IPS DF 4.7 (cell line): ENCODE measurements around the gene UBE2D1.

ENCODE experiments used
- DNase-seq: peaks from one replicate; pipeline ENCODE4 v3.0.0-alpha.2; 2013; ENCODE audit warnings: low spot score; ENCODE audit errors: extremely low read depth

UBE2D1 gene

GRCh38 chr10:58334817-58335305 lies at the start of gene UBE2D1:
TSS of gene UBE2D1 (plus strand) at chr10:58335006. CDS start at chr10:58335202, 196 bp downstream.
- DNase-seq: peak; percentile 33

- DNase-seq: no peak
These were observed 43.1 kb upstream of the UBE2D1 start for GRCh38 chr10:58291538-58292174.

DNA sequence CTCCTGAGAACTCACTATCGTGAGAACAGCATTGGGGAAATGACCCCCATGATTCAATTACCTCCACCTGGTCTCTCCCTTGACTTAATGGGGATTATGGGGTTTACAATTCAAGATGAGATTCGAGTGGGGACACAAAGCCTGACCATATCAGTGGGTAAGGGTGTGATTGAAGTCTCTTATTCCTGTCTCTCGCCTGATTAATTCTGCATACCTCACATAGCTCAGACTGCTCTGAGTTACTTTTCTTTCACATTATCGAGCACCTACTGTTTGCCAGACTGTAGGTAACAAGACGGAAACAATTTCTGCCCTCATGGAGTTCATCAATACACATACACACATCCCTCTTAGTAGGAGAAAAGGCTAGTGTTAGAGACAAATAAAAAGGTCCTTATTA lies 40.8 kb upstream of the UBE2D1 start:
- no peak for DNase-seq

DNA sequence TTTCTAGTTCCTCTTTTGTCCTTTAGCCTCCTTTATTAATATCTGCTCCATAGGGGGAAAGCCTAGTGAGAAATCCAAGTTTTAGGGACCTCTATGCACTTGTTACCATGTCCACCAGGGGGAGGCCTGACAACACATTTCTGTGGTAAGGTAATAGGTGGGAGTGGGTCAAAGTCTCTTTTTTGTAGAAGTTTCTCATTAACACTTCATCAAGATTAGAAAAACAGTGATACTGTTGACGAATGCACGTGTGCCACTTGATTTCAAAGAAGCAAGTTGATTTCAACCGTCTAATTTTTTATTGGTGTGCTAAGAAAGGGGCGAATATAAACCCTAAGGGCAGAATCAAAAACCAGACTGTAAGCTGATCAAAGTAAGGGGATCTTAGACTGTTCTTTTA lies 35.2 kb upstream of the UBE2D1 start:
- peak; percentile 36 for DNase-seq

- no peak for DNase-seq
These were observed 34.1 kb upstream of the UBE2D1 start for GRCh38 chr10:58300676-58301075.

DNA sequence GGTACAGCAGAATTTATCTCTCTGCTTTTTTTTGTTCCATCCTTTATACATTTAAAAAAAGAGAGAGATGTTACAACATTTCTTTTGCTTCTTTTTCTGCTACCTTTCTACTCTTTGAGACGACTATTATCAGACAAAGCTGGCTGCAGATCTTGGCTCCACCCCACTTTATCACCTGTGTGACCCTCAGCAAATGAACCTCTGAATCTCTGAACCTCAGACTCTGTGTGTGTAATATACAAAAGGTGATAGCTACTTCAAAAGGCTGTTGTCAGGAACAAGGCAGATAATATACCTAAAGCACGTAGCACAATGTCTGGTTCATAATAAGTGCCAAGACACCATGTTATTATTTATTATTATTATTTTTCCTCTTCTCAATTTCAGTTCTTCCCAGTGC lies 32.6 kb upstream of the UBE2D1 start:
- DNase-seq: no peak

- no peak for DNase-seq
These were observed 30.6 kb upstream of the UBE2D1 start for GRCh38 chr10:58304099-58304633.

DNA sequence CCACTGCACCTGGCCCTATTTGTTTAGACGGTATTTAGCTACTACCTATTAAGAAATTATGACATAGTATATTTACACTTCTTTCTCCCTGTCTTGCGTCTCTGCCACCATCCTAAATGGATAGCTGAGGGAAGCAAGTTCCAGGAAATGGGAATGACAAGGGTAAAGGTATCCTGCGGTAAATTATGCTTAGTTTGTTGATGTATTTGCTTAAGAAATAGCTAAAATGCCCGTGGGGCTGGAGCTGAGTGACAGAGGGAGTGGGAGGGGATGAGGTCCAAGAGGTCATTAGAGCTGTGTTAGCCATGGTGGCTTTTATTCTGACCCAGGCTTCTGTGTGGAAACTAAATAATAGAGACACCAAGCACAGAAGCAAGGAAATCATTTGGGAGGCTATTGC lies 29.0 kb upstream of the UBE2D1 start:
- DNase-seq: no peak

- DNase-seq: no peak
These were observed 27.1 kb upstream of the UBE2D1 start for GRCh38 chr10:58307676-58308075.

- DNase-seq: no peak
These were observed 23.8 kb upstream of the UBE2D1 start for GRCh38 chr10:58311026-58311425.

DNA sequence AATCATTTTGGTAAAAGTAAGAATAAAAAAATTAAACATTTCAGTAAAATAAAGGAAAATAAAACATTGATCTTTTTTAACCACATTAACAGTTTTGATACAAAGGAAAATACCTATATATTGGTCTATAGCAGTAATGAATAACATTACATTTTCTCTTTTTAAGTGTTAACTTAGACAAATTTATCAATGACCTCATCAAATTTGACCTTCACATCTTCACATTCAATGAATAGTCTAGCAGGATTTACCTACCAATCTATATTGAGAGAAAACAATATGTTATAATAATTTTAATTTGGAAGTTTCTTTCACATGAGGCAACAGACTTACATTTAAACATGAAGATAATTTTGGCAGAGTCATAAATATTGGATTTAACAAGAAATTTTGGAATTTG lies 17.9 kb upstream of the UBE2D1 start:
- no peak for DNase-seq

DNA sequence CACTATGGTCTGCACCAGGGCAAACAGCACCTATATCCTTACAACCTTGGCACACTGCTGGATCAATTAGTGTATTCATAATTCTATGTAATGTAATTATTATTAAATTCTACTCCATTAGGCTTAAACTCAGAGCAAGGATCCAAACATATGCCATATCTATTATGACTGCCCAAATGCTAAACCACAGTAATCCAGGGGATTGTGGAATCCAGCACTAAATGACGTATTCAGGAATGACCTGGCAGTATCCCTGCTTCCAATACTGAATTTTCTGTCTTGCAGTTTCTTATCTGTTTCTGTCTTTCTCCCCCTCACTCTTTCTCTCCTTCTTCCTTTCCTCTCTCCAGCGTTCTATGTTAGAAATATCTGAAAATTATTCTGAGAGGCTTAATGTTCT lies 16.5 kb upstream of the UBE2D1 start:
- DNase-seq: no peak

GRCh38 chr10:58319599-58319998 lies 15.2 kb upstream of the UBE2D1 start:
- no peak for DNase-seq

GRCh38 chr10:58320351-58321049 lies 14.3 kb upstream of the UBE2D1 start:
- no peak for DNase-seq

- no peak for DNase-seq
These were observed 12.6 kb upstream of the UBE2D1 start for GRCh38 chr10:58322072-58322834.

- DNase-seq: no peak
These were observed 12.0 kb upstream of the UBE2D1 start for GRCh38 chr10:58322835-58323209.

DNA sequence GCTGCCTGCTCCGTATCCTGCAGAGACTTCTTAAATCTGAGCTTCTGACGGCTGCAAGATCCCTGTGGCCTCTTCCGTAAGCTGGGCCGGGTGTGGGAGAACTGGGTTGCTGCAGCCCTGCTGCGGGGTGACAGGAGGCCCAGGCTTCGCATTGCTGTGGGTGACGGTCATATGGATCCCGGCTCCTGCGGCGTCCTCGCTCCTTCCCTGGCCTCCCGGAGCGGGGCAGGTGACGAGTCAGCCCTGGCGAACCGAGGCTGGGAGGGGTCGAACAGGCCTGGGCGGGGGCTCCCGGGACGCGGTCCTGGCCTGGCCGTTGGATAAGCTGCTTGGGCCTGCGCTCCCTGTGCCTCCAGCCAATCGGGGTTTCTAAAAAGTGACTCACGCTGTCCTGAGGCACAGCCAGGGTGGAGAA lies 7.8 kb upstream of the UBE2D1 start:
- DNase-seq: no peak

DNA sequence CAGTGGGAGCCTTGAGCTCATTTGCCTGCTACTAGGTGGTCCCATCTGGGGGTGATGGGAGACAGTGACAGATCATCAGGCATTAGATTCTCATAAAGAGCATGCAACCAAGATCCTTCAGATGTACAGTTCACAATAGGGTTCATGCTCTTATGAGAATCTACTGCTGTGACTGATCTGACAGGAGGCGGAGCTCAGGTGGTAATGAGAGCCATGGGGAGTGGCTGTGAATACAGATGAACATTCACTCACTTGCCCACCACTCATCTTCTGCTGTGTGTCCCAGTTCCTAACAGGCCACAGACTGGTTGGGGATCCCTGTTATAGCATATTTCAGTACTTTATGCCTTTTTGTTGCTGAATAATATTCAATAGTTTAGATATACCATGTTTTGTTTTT lies 6.6 kb upstream of the UBE2D1 start:
- DNase-seq: no peak

DNA sequence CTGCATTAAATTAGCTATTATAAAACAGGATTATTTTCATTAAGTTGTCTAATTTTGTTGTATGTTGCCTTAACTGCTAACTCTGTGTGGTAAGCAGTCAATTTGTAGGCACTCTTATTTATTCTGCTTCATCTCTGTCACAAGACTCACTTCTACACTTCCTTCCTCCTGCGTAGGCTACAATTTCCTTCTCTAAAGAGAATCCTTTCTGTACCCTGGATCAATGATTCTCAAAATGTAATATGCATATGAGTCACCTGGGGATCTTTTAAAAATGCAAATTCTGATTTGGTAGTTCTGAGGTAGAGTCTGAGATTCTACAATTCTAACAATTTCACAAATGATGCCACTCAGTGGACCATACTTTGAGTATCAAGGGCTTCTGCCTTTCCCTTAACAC lies 4.4 kb upstream of the UBE2D1 start:
- no peak for DNase-seq

GRCh38 chr10:58331646-58332045 lies 3.2 kb upstream of the UBE2D1 start:
- no peak for DNase-seq

DNA sequence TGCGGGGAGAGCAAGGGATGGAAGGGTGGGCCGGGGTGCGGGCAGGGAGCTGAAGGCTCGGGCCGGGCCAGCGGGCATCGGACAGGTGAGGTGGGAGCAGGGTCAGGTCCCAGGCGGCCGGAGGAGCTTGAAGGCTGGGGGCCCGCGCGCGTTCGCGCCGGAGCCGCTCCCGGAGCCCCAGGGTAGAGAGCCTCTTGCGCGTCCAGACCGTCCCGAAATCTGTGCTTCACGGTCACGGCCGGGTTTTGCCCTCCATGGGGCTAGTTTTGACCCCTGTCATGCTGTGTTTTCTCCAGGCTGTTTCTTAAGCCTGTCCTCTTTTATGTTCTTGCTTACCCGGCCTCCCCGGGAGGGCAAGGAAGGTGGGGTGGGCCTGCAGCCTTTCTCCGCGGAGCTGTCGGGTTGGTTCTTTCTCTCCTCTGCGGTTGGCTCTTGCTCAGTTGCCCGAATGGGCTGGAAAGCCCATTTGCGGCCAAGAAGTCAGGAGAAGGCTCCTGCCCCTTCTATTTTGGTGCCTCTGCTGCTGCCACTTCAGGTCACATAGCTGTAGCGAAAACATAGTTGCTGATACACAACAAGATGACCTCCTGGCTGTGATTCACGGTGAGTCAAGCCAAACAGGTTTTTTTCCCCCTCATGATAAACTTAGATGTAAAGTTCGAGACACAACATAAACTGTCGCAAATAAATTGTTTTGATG lies 650 bp downstream of the UBE2D1 start:
- DNase-seq: no peak
